Measurements from ENCODE around the gene CD84.

DNA sequence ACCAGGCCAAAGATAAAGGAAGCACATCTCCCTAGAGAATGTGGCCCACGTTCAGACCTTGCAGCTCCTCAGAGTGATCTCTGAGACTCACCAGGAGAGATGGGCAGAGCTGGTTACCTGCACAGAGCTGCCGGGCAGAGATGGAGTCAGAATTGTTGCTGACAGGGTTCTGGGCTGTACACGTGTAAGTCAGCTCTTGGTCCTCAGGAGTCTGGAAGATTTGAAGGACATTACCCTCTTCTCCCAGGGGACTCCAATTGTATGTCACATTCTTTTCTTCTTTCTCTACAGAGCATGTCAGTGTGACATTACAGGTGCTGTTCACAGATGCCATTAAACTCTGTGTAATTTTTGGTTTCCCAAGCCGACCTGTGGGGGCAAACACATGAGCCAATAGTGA, 25.5 kb downstream of the CD84 start:
- TF ChIP-seq, protein P1, sequence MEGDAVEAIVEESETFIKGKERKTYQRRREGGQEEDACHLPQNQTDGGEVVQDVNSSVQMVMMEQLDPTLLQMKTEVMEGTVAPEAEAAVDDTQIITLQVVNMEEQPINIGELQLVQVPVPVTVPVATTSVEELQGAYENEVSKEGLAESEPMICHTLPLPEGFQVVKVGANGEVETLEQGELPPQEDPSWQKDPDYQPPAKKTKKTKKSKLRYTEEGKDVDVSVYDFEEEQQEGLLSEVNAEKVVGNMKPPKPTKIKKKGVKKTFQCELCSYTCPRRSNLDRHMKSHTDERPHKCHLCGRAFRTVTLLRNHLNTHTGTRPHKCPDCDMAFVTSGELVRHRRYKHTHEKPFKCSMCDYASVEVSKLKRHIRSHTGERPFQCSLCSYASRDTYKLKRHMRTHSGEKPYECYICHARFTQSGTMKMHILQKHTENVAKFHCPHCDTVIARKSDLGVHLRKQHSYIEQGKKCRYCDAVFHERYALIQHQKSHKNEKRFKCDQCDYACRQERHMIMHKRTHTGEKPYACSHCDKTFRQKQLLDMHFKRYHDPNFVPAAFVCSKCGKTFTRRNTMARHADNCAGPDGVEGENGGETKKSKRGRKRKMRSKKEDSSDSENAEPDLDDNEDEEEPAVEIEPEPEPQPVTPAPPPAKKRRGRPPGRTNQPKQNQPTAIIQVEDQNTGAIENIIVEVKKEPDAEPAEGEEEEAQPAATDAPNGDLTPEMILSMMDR (optimal IDR thresholded peaks at IDR 0.05 in 1 of 3, IDR thresholded peaks at IDR 0.05 in 1 of 3, conservative IDR thresholded peaks at IDR 0.05 in 1 of 3; ENCODE audit: extremely low read depth in 1 of 3, insufficient read depth in 2 of 3, low read length in 3 of 3): no peak
- TF ChIP-seq EZH2 (IDR thresholded peaks at IDR 0.05; ENCODE audit: low read length): no peak
